PC-9 (cell line): ENCODE measurements around the gene PCDHGA12.

ENCODE experiments used
- CTCF ChIP-seq: fragments of 200-600 bp; sonication (generic); conservative IDR thresholded peaks from 2 replicates; pipeline ENCODE4 v1.6.1; 2017; ENCODE audit warnings: mixed run types, antibody characterized with exemption, mild to moderate bottlenecking, moderate library complexity
- EZH2 ChIP-seq: fragments of 200-600 bp; sonication (generic); IDR thresholded peaks from 2 replicates; pipeline ENCODE4 v1.8.0; 2017; ENCODE audit warnings: antibody characterized with exemption, low read depth

- no peak for TF ChIP-seq CTCF
- TF ChIP-seq EZH2 = no peak
Measured at GRCh38 chr5:141393267-141393666, 37.0 kb upstream of the PCDHGA12 start.
